HepG2 (cell line): ENCODE data around the gene SLC6A16. TPM values are rescaled to one million over a fixed set of nuclear protein-coding genes. Genes with fewer than 3 reads are reported as not detected.

Experiments used
- ARID5B ChIP-seq: IDR thresholded peaks from 2 replicates; pipeline ENCODE4 v1.4.0; 2020; ENCODE audit warnings: mild to moderate bottlenecking, missing genetic modification reagents
- GATA4 ChIP-seq: sonication (generic); IDR thresholded peaks from 2 replicates; pipeline ENCODE4 v1.6.1; 2016; ENCODE audit warnings: antibody characterized with exemption, low read depth, borderline replicate concordance
- MTF1 ChIP-seq: sonication (generic); formaldehyde crosslinking; IDR thresholded peaks from 2 replicates; pipeline ENCODE4 v1.5.0; 2020; ENCODE audit warnings: missing genetic modification reagents
- SMYD3 ChIP-seq: sonication (generic); formaldehyde crosslinking; IDR thresholded peaks from 2 replicates; pipeline ENCODE4 v1.8.1; 2023; ENCODE audit warnings: mild to moderate bottlenecking, missing genetic modification reagents
- SPEN ChIP-seq: sonication (generic); formaldehyde crosslinking; IDR thresholded peaks from 2 replicates; pipeline ENCODE4 v1.5.1; 2020; ENCODE audit warnings: low read depth, mild to moderate bottlenecking, missing genetic modification reagents
- SYNCRIP ChIP-seq: fragments of 200-400 bp; formaldehyde crosslinking; IDR thresholded peaks from 2 replicates; pipeline ENCODE4 v1.6.1; 2018; ENCODE audit warnings: mild to moderate bottlenecking, low read depth, low read length; ENCODE audit not compliant: insufficient read depth
- YEATS2 ChIP-seq: sonication (generic); formaldehyde crosslinking; IDR thresholded peaks from 2 replicates; pipeline ENCODE4 v1.4.0; 2020; ENCODE audit warnings: missing genetic modification reagents, borderline replicate concordance
- ZBTB37 ChIP-seq: sonication (generic); formaldehyde crosslinking; IDR thresholded peaks from 2 replicates; pipeline ENCODE4 v1.4.0; 2020; ENCODE audit warnings: mild to moderate bottlenecking, missing genetic modification reagents
- ZXDC ChIP-seq: sonication (generic); formaldehyde crosslinking; IDR thresholded peaks from 2 replicates; pipeline ENCODE4 v1.5.0; 2020; ENCODE audit warnings: mild to moderate bottlenecking, missing genetic modification reagents
- polyA plus RNA-seq, 8 experiments: library from polyadenylated mRNA; depleted of rRNA in 3 of 8; stranded (reverse) in 7 of 8; unstranded in 1 of 8; fragments of >200 nt; fragmentation: Illumina TruSeq in 4 of 8; extraction: Trizol in 4 of 8; gene quantifications; 2 replicates each; pipeline versions ENCODE4 v1.2.1 to v1.2.3, GENCODE V29; 2011 to 2016; ENCODE audit warnings: low read depth in 4 of 8, missing spikeins in 1 of 8, mixed read lengths in 1 of 8; ENCODE audit not compliant: insufficient read depth in 1 of 8
- total RNA-seq, 5 experiments: library from RNA; depleted of rRNA; stranded (reverse); fragments of >200 nt; fragmentation: Illumina TruSeq; extraction: Trizol; gene quantifications; 2 replicates each; pipeline ENCODE4 v1.2.3, GENCODE V29; 2016; ENCODE audit warnings: low read depth in 1 of 5
- TF ChIP-seq, protein P1 (sequence below), 2 experiments: IDR thresholded peaks; 2 replicates each; pipeline ENCODE4 v1.6.1; 2011 to 2012; ENCODE audit warnings: low read length in 2 of 2, borderline replicate concordance in 1 of 2, low read depth in 1 of 2, mild to moderate bottlenecking in 1 of 2, moderate library complexity in 1 of 2
- TF ChIP-seq, protein P2 (sequence below): sonication (generic); formaldehyde crosslinking; IDR thresholded peaks from 2 replicates; pipeline ENCODE4 v1.5.1; 2020; ENCODE audit warnings: mild to moderate bottlenecking, missing genetic modification reagents, moderate library complexity
- TF ChIP-seq, protein P3 (sequence below): sonication (generic); formaldehyde crosslinking; conservative IDR thresholded peaks from 2 replicates; pipeline ENCODE4 v1.4.0; 2020; ENCODE audit warnings: mild to moderate bottlenecking, missing genetic modification reagents, moderate library complexity

The SLC6A16 gene
- total and polyA plus RNA-seq, 2 of the 13 experiments (the other 11 are each of a cell fraction or from before 2014, with no cell fraction given), result 0.07 to 0.18 TPM

- TF ChIP-seq ARID5B, result no peak
- no peak for TF ChIP-seq MTF1 (CRISPR knock-in tag)
- TF ChIP-seq, protein P1, sequence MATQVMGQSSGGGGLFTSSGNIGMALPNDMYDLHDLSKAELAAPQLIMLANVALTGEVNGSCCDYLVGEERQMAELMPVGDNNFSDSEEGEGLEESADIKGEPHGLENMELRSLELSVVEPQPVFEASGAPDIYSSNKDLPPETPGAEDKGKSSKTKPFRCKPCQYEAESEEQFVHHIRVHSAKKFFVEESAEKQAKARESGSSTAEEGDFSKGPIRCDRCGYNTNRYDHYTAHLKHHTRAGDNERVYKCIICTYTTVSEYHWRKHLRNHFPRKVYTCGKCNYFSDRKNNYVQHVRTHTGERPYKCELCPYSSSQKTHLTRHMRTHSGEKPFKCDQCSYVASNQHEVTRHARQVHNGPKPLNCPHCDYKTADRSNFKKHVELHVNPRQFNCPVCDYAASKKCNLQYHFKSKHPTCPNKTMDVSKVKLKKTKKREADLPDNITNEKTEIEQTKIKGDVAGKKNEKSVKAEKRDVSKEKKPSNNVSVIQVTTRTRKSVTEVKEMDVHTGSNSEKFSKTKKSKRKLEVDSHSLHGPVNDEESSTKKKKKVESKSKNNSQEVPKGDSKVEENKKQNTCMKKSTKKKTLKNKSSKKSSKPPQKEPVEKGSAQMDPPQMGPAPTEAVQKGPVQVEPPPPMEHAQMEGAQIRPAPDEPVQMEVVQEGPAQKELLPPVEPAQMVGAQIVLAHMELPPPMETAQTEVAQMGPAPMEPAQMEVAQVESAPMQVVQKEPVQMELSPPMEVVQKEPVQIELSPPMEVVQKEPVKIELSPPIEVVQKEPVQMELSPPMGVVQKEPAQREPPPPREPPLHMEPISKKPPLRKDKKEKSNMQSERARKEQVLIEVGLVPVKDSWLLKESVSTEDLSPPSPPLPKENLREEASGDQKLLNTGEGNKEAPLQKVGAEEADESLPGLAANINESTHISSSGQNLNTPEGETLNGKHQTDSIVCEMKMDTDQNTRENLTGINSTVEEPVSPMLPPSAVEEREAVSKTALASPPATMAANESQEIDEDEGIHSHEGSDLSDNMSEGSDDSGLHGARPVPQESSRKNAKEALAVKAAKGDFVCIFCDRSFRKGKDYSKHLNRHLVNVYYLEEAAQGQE (IDR thresholded peaks at IDR 0.05; ENCODE audit: borderline replicate concordance in 1 of 2, low read depth in 1 of 2, low read length in 2 of 2), result no peak
- TF ChIP-seq ZBTB37 (CRISPR knock-in tag), result no peak
- TF ChIP-seq YEATS2 (CRISPR knock-in tag), result no peak
- no peak for TF ChIP-seq SPEN (CRISPR knock-in tag)
- TF ChIP-seq ZXDC, result no peak
- TF ChIP-seq, protein P2, sequence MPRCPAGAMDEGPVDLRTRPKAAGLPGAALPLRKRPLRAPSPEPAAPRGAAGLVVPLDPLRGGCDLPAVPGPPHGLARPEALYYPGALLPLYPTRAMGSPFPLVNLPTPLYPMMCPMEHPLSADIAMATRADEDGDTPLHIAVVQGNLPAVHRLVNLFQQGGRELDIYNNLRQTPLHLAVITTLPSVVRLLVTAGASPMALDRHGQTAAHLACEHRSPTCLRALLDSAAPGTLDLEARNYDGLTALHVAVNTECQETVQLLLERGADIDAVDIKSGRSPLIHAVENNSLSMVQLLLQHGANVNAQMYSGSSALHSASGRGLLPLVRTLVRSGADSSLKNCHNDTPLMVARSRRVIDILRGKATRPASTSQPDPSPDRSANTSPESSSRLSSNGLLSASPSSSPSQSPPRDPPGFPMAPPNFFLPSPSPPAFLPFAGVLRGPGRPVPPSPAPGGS (CRISPR knock-in tag), result no peak
- TF ChIP-seq, protein P3, sequence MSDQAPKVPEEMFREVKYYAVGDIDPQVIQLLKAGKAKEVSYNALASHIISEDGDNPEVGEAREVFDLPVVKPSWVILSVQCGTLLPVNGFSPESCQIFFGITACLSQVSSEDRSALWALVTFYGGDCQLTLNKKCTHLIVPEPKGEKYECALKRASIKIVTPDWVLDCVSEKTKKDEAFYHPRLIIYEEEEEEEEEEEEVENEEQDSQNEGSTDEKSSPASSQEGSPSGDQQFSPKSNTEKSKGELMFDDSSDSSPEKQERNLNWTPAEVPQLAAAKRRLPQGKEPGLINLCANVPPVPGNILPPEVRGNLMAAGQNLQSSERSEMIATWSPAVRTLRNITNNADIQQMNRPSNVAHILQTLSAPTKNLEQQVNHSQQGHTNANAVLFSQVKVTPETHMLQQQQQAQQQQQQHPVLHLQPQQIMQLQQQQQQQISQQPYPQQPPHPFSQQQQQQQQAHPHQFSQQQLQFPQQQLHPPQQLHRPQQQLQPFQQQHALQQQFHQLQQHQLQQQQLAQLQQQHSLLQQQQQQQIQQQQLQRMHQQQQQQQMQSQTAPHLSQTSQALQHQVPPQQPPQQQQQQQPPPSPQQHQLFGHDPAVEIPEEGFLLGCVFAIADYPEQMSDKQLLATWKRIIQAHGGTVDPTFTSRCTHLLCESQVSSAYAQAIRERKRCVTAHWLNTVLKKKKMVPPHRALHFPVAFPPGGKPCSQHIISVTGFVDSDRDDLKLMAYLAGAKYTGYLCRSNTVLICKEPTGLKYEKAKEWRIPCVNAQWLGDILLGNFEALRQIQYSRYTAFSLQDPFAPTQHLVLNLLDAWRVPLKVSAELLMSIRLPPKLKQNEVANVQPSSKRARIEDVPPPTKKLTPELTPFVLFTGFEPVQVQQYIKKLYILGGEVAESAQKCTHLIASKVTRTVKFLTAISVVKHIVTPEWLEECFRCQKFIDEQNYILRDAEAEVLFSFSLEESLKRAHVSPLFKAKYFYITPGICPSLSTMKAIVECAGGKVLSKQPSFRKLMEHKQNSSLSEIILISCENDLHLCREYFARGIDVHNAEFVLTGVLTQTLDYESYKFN (CRISPR knock-in tag), result no peak
- TF ChIP-seq SYNCRIP, result no peak
- no peak for TF ChIP-seq GATA4
- no peak for TF ChIP-seq SMYD3 (CRISPR knock-in tag)
These were observed 34.5 kb downstream of the SLC6A16 start (continued) for GRCh38 chr19:49290517-49290916.
